GM12878 (cell line): ENCODE data around the gene STK35. TPM values are rescaled to one million over a fixed set of nuclear protein-coding genes. Genes with fewer than 3 reads are reported as not detected.

Experiments used
- ATAC-seq: fragments of 200-7000 bp; cut with Tn5 transposase; 3 replicates; pipeline ENCODE4 v1.9.1; 2020; ENCODE audit warnings: mild to moderate bottlenecking, moderate library complexity
- BruUV-seq: library from RNA; stranded (reverse); fragments of 400-500 nt; replicated peaks from 2 replicates; lab custom pipeline; 2021; lab: Mats Ljungman, UMichigan
- CTCF ChIA-PET: fragments of 300-600 bp; sonication (Branson Sonifier 250); formaldehyde crosslinking; extraction: SDS; loops from one replicate; lab custom pipeline; 2021; ENCODE audit warnings: inconsistent platforms; lab: Yijun Ruan, JAX
- POLR2A ChIA-PET: fragments of 350-600 bp; formaldehyde crosslinking; extraction: SDS; loops from one replicate; lab custom pipeline; 2021; ENCODE audit warnings: inconsistent platforms; lab: Charles Lee
- RAD21 ChIA-PET: fragments of 300-600 bp; sonication (Branson Sonifier 250); formaldehyde crosslinking; loops from one replicate; lab custom pipeline; 2023; ENCODE audit warnings: antibody characterized with exemption; ENCODE audit not compliant: unreplicated experiment; lab: Charles Lee
- SMC1A ChIA-PET: fragments of 300-600 bp; sonication (Branson Sonifier 250); formaldehyde crosslinking; loops from one replicate; lab custom pipeline; 2023; ENCODE audit not compliant: unreplicated experiment, uncharacterized antibody; lab: Charles Lee
- DNase-seq: peaks from one replicate; pipeline ENCODE4 v3.0.0-alpha.2; 2011; ENCODE audit warnings: low read depth, low spot score
- FAIRE-seq: peaks from 3 replicates; lab custom pipeline; 2011; peaks lifted over from hg19 to GRCh38; lab: Jason Lieb, UNC
- H2AFZ ChIP-seq: 2 replicates; pipeline ENCODE4 v1.6.0; 2011; ENCODE audit warnings: low read depth, low read length, control low read depth; ENCODE audit not compliant: control insufficient read depth
- H3K27ac ChIP-seq: 2 replicates; pipeline ENCODE4 v1.5.1; 2011; ENCODE audit warnings: control low read depth; ENCODE audit not compliant: control insufficient read depth, insufficient read depth
- H3K27me3 ChIP-seq, 2 experiments: replicated peaks in 1 of 2; 2 replicates each; pipeline versions ENCODE4 v1.6.0 to v1.6.1; 2011; ENCODE audit warnings: low read length in 1 of 2; ENCODE audit not compliant: control insufficient read depth in 2 of 2, insufficient read depth in 2 of 2
- H3K36me3 ChIP-seq, 2 experiments: 2 replicates each; pipeline ENCODE4 v1.5.1; 2011; ENCODE audit warnings: low read length in 1 of 2; ENCODE audit not compliant: control insufficient read depth in 2 of 2, insufficient read depth in 2 of 2
- H3K4me1 ChIP-seq: 2 replicates; pipeline ENCODE4 v1.6.1; 2011; ENCODE audit warnings: mild to moderate bottlenecking, low read length, moderate library complexity, mixed read lengths; ENCODE audit not compliant: control insufficient read depth, insufficient read depth
- H3K4me2 ChIP-seq: 2 replicates; pipeline ENCODE4 v1.6.0; 2011; ENCODE audit warnings: control low read depth; ENCODE audit not compliant: control insufficient read depth, insufficient read depth
- H3K4me3 ChIP-seq: fragments of 200-600 bp; sonication (generic); 2 replicates; pipeline ENCODE4 v1.5.1; 2016
- H3K79me2 ChIP-seq: 2 replicates; pipeline ENCODE4 v1.6.0; 2011; ENCODE audit warnings: low read length; ENCODE audit not compliant: control insufficient read depth, insufficient read depth
- H3K9ac ChIP-seq: 2 replicates; pipeline ENCODE4 v1.8.0; 2011; ENCODE audit warnings: low read length, control low read depth, mixed read lengths; ENCODE audit not compliant: control insufficient read depth, insufficient read depth
- H3K9me3 ChIP-seq: replicated peaks from 3 replicates; pipeline ENCODE4 v1.5.1; 2011; ENCODE audit warnings: mild to moderate bottlenecking, low read length; ENCODE audit not compliant: control insufficient read depth, insufficient read depth
- H4K20me1 ChIP-seq: 2 replicates; pipeline ENCODE4 v1.6.0; 2011; ENCODE audit not compliant: control insufficient read depth, insufficient read depth
- ATF7 ChIP-seq: fragments of 450-650 bp; IDR thresholded peaks from 2 replicates; pipeline ENCODE4 v1.6.1; 2016; ENCODE audit warnings: low read depth, mild to moderate bottlenecking
- GABPA ChIP-seq: IDR thresholded peaks from 2 replicates; pipeline ENCODE4 v1.6.1; 2014; ENCODE audit warnings: antibody characterized with exemption, low read depth, mild to moderate bottlenecking, inconsistent platforms
- NR2C2 ChIP-seq: IDR thresholded peaks from 2 replicates; pipeline ENCODE4 v1.6.1; 2011; ENCODE audit warnings: borderline replicate concordance, low read depth; ENCODE audit not compliant: control insufficient read depth, insufficient read length
- NRF1 ChIP-seq: conservative IDR thresholded peaks from 2 replicates; pipeline ENCODE4 v1.6.1; 2011; ENCODE audit warnings: mild to moderate bottlenecking, low read depth, low read length, improper control_type of control experiment
- POLR2AphosphoS2 ChIP-seq: IDR thresholded peaks from 2 replicates; pipeline ENCODE4 v1.6.1; 2011; ENCODE audit warnings: low read depth, mild to moderate bottlenecking, low read length, improper control_type of control experiment, moderate library complexity
- RAD51 ChIP-seq: fragments of 450-650 bp; IDR thresholded peaks from 2 replicates; pipeline ENCODE4 v1.6.1; 2016; ENCODE audit warnings: moderate library complexity, mild to moderate bottlenecking, inconsistent platforms
- RELB ChIP-seq: fragments of 450-650 bp; IDR thresholded peaks from 2 replicates; pipeline ENCODE4 v1.6.1; 2017; ENCODE audit warnings: low read depth, mild to moderate bottlenecking, moderate library complexity
- STAT1 ChIP-seq: fragments of 450-650 bp; conservative IDR thresholded peaks from 2 replicates; pipeline ENCODE4 v1.6.1; 2014; ENCODE audit warnings: antibody characterized with exemption, mild to moderate bottlenecking
- TBL1XR1 ChIP-seq: IDR thresholded peaks from 2 replicates; pipeline ENCODE4 v1.6.1; 2012; ENCODE audit warnings: low read depth, low read length, improper control_type of control experiment
- ZNF592 ChIP-seq: fragments of 450-650 bp; IDR thresholded peaks from 2 replicates; pipeline ENCODE4 v1.6.1; 2017; ENCODE audit warnings: mild to moderate bottlenecking, moderate library complexity
- WGBS: methylation state at CpG from one replicate; pipeline ENCODE4 v1.1.6; 2016; ENCODE audit warnings: low lambda C conversion rate; ENCODE audit not compliant: insufficient replicate concordance, insufficient coverage; ENCODE audit errors: missing lambda C conversion rate; 5-methylcytosine and 5-hydroxymethylcytosine counted together
- in situ Hi-C: fragments of 300-500 bp; cut with MboI; formaldehyde crosslinking; loops from 9 replicates; pipeline ENCODE4 v1.14.3; 2018; ENCODE audit warnings: mixed read lengths
- intact Hi-C: fragments of 100-400 bp; cut with micrococcal nuclease; formaldehyde crosslinking; loops from one replicate; pipeline ENCODE4 v1.14.2; 2022; ENCODE audit not compliant: unreplicated experiment
- polyA plus RNA-seq, 11 experiments: library from polyadenylated mRNA; depleted of rRNA in 4 of 11; unstranded in 6 of 11; stranded (reverse) in 5 of 11; fragments of >200 nt; fragmentation: Nextera tagmentation in 4 of 11; fragmentation: Illumina TruSeq in 1 of 11; extraction: Ambion mirVana in 4 of 11; extraction: Trizol in 1 of 11; gene quantifications; 1 replicate in 1 of 11; 2 replicates in 10 of 11; pipeline versions ENCODE4 v1.2.1 to v1.2.3, GENCODE V29; 2011 to 2016; ENCODE audit warnings: inconsistent platforms in 2 of 11, missing spikeins in 2 of 11, low read depth in 1 of 11
- total RNA-seq, 4 experiments: library from RNA; depleted of rRNA in 3 of 4; stranded (reverse); fragments of >200 nt in 3 of 4; fragmentation: Illumina TruSeq in 1 of 4; extraction: Trizol in 1 of 4; gene quantifications; 2 replicates each; pipeline versions ENCODE4 v1.2.1 to v1.2.3, GENCODE V29; 2013 to 2021

The STK35 gene
- total and polyA plus RNA-seq, 10 of the 15 experiments (the other 5 are each of a cell fraction or from before 2014, with no cell fraction given), result 2.9 to 19.4 (median 9.6) TPM

GRCh38 chr20:2143594-2143993 lies 42.0 kb downstream of the STK35 start:
- WGBS, result 96% methylated on average over 10 of the region's 10 CpGs
- Histone ChIP-seq H3K4me2 (no peak overlapping the region), H3K4me3 (no peak overlapping the region), H3K4me1 (no peaks in the 10 kb centered on the region; the same call in 1 of the 2 replicates), H3K79me2 (no peaks in the 10 kb centered on the region), H2AFZ (no peak overlapping the region), H3K27ac (no peak overlapping the region), H3K9ac (no peak overlapping the region), H3K27me3 (no peaks in the 10 kb centered on the region), H4K20me1 (no peaks in the 10 kb centered on the region), H3K9me3 (no peaks in the 10 kb centered on the region), H3K36me3 (peaks cover 0 to 16% of the 10 kb centered on the region in 2 experiments; a peak in 3 of 4 replicates)
- DNase-seq (no peak), ATAC-seq (no peak), FAIRE-seq (no peak)
- ChIA-PET POLR2A (interaction anchor here (0.7 kb wide), 1 partner anchor 36 kb away, joined by 4 read pairs; no protein-coding TSS in a partner anchor), RAD21 (no interaction called here), SMC1A (interaction anchor here (0.6 to 1.5 kb wide), 2 partner anchors 19 to 1060 kb away, joined by 3 read pairs; no protein-coding TSS in a partner anchor), CTCF (no interaction called here)
- in situ Hi-C loops (no loop called here), intact Hi-C loops (no loop called here)
- BruUV-seq, result no TSS peak
- TF ChIP-seq STAT1, result no peak
- TF ChIP-seq TBL1XR1, result no peak

DNA sequence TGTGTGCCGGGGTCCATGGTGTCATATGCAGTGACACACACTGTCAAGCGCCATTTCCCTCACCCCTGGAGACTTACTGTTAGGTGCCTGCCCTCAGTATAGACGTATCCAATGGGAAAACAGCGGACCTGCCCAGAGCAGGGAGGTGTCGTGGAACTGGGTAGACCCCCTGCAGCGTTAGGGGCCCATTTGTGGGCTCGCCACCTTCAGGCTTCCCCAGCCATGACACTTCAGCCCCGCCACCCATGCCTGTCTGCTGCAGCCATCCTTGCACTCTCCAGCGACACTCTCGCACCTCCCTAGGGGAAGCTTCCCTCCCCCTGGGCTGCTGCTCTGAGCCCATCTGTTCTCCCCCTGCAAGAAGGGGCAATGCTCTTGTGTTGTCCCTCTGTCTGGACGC lies 43.2 kb downstream of the STK35 start:
- Histone ChIP-seq H3K4me3 (no peak overlapping the region), H3K4me1 (no peaks in the 10 kb centered on the region; the same call in 1 of the 2 replicates), H3K9me3 (no peaks in the 10 kb centered on the region), H3K36me3 (peaks cover 0 to 16% of the 10 kb centered on the region in 2 experiments; a peak in 3 of 4 replicates)
- no peak for DNase-seq
- SMC1A ChIA-PET, result interaction anchor here (1.5 kb wide), 1 partner anchor 21 kb away, joined by 3 read pairs; no protein-coding TSS in a partner anchor
- CTCF ChIA-PET, result no interaction called here
- in situ Hi-C loops, result no loop called here
- no peak for FAIRE-seq
- TF ChIP-seq NRF1 (no peak), RELB (no peak), ZNF592 (no peak), ATF7 (no peak), RAD51 (no peak), NR2C2 (no peak), POLR2AphosphoS2 (no peak), GABPA (no peak)
- TF ChIP-seq, all 136 proteins: peak for 0
- no peak overlapping the region for H3K27ac ChIP-seq
- H4K20me1 ChIP-seq, result no peaks in the 10 kb centered on the region
- ChIA-PET POLR2A (no interaction called here), RAD21 (no interaction called here)
- no peak overlapping the region for H2AFZ ChIP-seq
- ATAC-seq, result no peak
- intact Hi-C loops, result no loop called here
- H3K27me3 ChIP-seq, result no peaks in the 10 kb centered on the region
- no peaks in the 10 kb centered on the region for H3K79me2 ChIP-seq
- no peak overlapping the region for H3K4me2 ChIP-seq
- 95% methylated on average over 11 of the region's 11 CpGs for WGBS
- BruUV-seq, result no TSS peak
- no peak overlapping the region for H3K9ac ChIP-seq
